Stomach (tissue), 9 donors: ENCODE measurements around the gene VPS51. TPM values are rescaled to one million over a fixed set of nuclear protein-coding genes. Genes with fewer than 3 reads are reported as not detected.

Experiments
- DNase-seq, 2 donors: peaks; one replicate each; pipeline versions ENCODE4 v3.0.0 to v3.0.0-alpha.2; 2013 to 2019
- H3K27ac ChIP-seq, 5 donors: fragments of 200-600 bp in 4 of 5; sonication (generic) in 4 of 5; one replicate each; pipeline ENCODE4 v1.5.1; 2013 to 2019; ENCODE audit warnings: mild to moderate bottlenecking in 1 of 5, moderate library complexity in 1 of 5
- H3K27me3 ChIP-seq, 3 donors: fragments of 200-600 bp; sonication (generic); one replicate each; pipeline ENCODE4 v1.5.1; 2017 to 2019; ENCODE audit warnings: mixed run types in 1 of 3
- H3K36me3 ChIP-seq, 4 donors: fragments of 200-600 bp; sonication (generic); 1 replicate in 3 of 4; 2 replicates in 1 of 4; pipeline ENCODE4 v1.5.1; 2016 to 2019
- H3K4me1 ChIP-seq, 4 donors: fragments of 200-600 bp; sonication (generic); one replicate each; pipeline ENCODE4 v1.5.1; 2016 to 2019
- H3K4me3 ChIP-seq, 4 donors: fragments of 200-600 bp; sonication (generic) in 3 of 4; one replicate each; pipeline ENCODE4 v1.5.1; 2016 to 2019; ENCODE audit warnings: mild to moderate bottlenecking in 1 of 4
- H3K9me3 ChIP-seq, 4 donors: fragments of 200-600 bp; sonication (generic); one replicate each; pipeline ENCODE4 v1.5.1; 2016 to 2019
- EP300 ChIP-seq: sonication (generic); formaldehyde crosslinking; IDR thresholded peaks from one replicate; pipeline ENCODE4 v1.6.1; 2017; ENCODE audit warnings: antibody characterized with exemption
- POLR2A ChIP-seq, 4 donors: fragments of 450-650 bp; IDR thresholded peaks; one replicate each; pipeline ENCODE4 v1.6.1; 2016; ENCODE audit warnings: antibody characterized with exemption in 4 of 4, control low read depth in 2 of 4, mild to moderate bottlenecking in 1 of 4, moderate library complexity in 1 of 4
- POLR2AphosphoS5 ChIP-seq, 3 donors: sonication (generic); formaldehyde crosslinking; IDR thresholded peaks; one replicate each; pipeline ENCODE4 v1.6.1; 2016; ENCODE audit warnings: antibody characterized with exemption in 3 of 3
- WGBS, 5 donors: extraction: QIAGEN DNeasy Blood & Tissue Kit in 3 of 5; methylation state at CpG; one replicate each; pipeline versions ENCODE4 v1.1.5 to v1.1.7; 2013 to 2018; 5-methylcytosine and 5-hydroxymethylcytosine counted together
- intact Hi-C: fragments of 100-400 bp; cut with DNase I; formaldehyde crosslinking; loops from one replicate; pipeline ENCODE4 v1.15.1; 2023; ENCODE audit warnings: low total_unique reads
- polyA plus RNA-seq, 3 donors: library from polyadenylated mRNA; stranded (reverse); fragments of 200-250 nt; gene quantifications; one replicate each; pipeline ENCODE4 v1.2.3, GENCODE V29; 2013
- total RNA-seq, 5 donors: library from RNA; depleted of rRNA; stranded (reverse); fragments of >200 nt; gene quantifications; one replicate each; pipeline versions ENCODE4 v1.1.0 to v1.2.3, GENCODE V29; 2014 to 2016
- TF ChIP-seq, protein P1 (sequence below), 7 experiments: fragments of 450-650 bp in 4 of 7; fragments of 200-600 bp in 3 of 7; sonication (generic) in 3 of 7; IDR thresholded peaks; one replicate each; pipeline ENCODE4 v1.5.1; 2016 to 2019; ENCODE audit warnings: antibody characterized with exemption in 7 of 7, control low read depth in 2 of 7, mild to moderate bottlenecking in 1 of 7
- donor health status: healthy with polysubstance abuse.
- donor health status: Bipolar disorder and iron deficiency.
- donor health status: healthy.

The VPS51 gene
- total and polyA plus RNA-seq, 8 donors: 124 to 2,272 (median 202) TPM

- TF ChIP-seq POLR2A (IDR thresholded peaks at IDR 0.05): no peak
- TF ChIP-seq EP300: no peak
- Histone ChIP-seq H3K36me3 (no peaks in the 10 kb centered on the region), H3K27me3 (peaks cover 0 to 15% (median 0%) of the 10 kb centered on the region in 3 donors), H3K4me1 (no peaks in the 10 kb centered on the region), H3K27ac (no peak overlapping the region), H3K9me3 (no peaks in the 10 kb centered on the region), H3K4me3 (no peak overlapping the region)
- intact Hi-C loops: no loop called here
- no peak for DNase-seq
- 60 to 76% (median 74%) methylated on average over 1 to 13 of the region's 13 CpGs for WGBS, 5 donors
Observed at GRCh38 chr11:65058012-65058411, 38.0 kb upstream of the VPS51 start.

DNA sequence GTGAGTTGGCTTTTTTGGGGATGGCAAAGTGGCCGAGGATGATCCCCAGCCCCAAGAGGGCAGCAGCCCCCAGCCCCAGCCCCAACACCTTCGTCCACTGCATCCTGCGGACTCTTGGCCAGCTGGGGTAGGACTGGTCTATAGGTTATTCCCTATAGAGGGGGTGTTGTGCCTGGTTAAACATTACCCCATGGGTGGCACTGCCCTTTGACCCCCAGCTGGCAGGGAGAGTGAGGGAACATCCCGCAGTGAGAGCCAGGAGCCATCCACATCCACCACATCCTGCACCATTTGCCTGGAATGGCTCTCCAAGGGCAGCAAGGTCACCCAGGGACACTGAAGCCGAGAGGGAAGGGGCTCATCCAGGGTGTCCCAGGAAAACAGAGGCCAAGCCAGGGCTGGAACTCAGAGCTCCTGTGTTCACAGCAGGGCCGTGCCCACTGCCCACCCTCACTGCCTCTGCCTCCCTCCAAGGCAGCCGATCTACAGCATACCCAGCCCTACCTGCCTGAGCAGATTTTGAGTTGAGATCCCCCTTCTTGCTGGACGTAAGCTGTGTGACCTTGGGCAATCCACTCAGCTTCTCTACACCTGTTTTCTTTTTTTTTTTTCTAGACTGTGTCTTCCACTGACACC is 37.5 kb upstream of the VPS51 start, which contains the start of gene NAALADL1:
Gene NAALADL1, minus strand, starts transcription at position 135 of the 636 bp plus-strand sequence. Its CDS starts 32 bp downstream, at position 103.
- Histone ChIP-seq H3K4me1 (no peaks in the 10 kb centered on the region), H3K4me3 (no peak within 1 kb of the TSS), H3K27ac (no peak within 1 kb of the TSS), H3K36me3 (no peaks in the 10 kb centered on the region), H3K27me3 (peaks cover 0 to 9% (median 0%) of the 10 kb centered on the region in 3 donors), H3K9me3 (no peaks in the 10 kb centered on the region)
- no peak for DNase-seq
- intact Hi-C loops: no loop called here
- WGBS, 5 donors: 74 to 83% (median 78%) methylated on average over 6 to 8 of the region's 8 CpGs
- TF ChIP-seq POLR2A (IDR thresholded peaks at IDR 0.05) (no peak), POLR2AphosphoS5 (IDR thresholded peaks at IDR 0.05) (no peak), EP300 (no peak)
- TF ChIP-seq, protein P1, sequence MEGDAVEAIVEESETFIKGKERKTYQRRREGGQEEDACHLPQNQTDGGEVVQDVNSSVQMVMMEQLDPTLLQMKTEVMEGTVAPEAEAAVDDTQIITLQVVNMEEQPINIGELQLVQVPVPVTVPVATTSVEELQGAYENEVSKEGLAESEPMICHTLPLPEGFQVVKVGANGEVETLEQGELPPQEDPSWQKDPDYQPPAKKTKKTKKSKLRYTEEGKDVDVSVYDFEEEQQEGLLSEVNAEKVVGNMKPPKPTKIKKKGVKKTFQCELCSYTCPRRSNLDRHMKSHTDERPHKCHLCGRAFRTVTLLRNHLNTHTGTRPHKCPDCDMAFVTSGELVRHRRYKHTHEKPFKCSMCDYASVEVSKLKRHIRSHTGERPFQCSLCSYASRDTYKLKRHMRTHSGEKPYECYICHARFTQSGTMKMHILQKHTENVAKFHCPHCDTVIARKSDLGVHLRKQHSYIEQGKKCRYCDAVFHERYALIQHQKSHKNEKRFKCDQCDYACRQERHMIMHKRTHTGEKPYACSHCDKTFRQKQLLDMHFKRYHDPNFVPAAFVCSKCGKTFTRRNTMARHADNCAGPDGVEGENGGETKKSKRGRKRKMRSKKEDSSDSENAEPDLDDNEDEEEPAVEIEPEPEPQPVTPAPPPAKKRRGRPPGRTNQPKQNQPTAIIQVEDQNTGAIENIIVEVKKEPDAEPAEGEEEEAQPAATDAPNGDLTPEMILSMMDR (IDR thresholded peaks at IDR 0.05): no peak

- H3K4me3 ChIP-seq: no peak overlapping the region
- H3K4me1 ChIP-seq: no peaks in the 10 kb centered on the region
- no peak overlapping the region for H3K27ac ChIP-seq
- TF ChIP-seq EP300: no peak
- TF ChIP-seq, protein P1 (IDR thresholded peaks at IDR 0.05): no peak
- no peak for TF ChIP-seq POLR2A (IDR thresholded peaks at IDR 0.05)
- no peak for TF ChIP-seq POLR2AphosphoS5 (IDR thresholded peaks at IDR 0.05)
- no peaks in the 10 kb centered on the region for H3K9me3 ChIP-seq
- WGBS, 5 donors: 56 to 70% (median 64%) methylated on average over 3 of the region's 3 CpGs
- DNase-seq: no peak
- H3K27me3 ChIP-seq: no peaks in the 10 kb centered on the region
- intact Hi-C loops: no loop called here
- H3K36me3 ChIP-seq: no peaks in the 10 kb centered on the region
Observed at GRCh38 chr11:65059523-65059922, 36.5 kb upstream of the VPS51 start.

DNA sequence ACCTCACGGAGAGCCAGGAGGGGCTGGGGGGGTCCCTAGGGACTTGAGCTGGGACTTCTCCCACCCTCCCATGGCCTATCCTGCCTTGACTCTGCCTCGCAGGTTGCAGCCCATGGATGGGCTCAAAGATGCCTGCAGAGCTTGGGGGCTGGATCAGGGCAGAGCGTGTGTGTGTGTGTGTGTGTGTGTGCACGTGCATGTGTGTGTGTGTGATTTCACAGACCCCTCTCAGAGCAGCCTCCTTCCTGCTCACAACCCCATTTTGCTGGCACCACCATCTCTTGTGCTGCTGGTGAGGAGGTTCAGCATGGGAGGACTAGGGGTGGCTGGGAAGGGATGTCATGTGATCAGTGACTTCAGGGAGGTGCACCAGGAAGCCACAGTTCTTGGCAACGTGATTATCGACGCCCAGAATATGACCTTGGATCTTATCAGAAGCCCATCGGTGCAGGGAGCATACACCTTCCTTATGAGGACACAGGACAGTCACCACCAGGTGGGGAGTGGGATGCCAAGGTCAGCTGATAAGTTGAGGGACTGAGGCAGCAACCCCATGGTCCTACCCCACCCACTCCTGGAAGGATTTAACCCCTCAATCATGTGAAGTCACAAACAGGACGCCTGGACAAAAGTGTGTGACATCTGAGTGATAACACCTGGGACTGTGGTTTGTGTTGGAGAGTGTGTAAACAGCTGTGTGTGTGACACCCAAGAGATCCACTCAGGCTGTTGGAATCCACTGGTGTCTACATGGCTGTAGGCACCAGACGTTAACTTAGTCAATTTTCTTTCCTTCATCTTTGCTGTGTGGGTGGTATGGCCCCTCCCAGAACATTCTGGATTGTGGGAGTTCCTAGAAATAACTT is 35.8 kb upstream of the VPS51 start:
- intact Hi-C loops: no loop called here
- Histone ChIP-seq H3K27me3 (no peaks in the 10 kb centered on the region), H3K4me1 (no peaks in the 10 kb centered on the region), H3K27ac (no peak overlapping the region), H3K36me3 (no peaks in the 10 kb centered on the region), H3K9me3 (no peaks in the 10 kb centered on the region), H3K4me3 (no peak overlapping the region)
- 41 to 50% (median 46%) methylated on average over 8 to 10 of the region's 10 CpGs for WGBS, 5 donors
- TF ChIP-seq EP300: no peak
- TF ChIP-seq POLR2A (IDR thresholded peaks at IDR 0.05): no peak
- TF ChIP-seq POLR2AphosphoS5 (IDR thresholded peaks at IDR 0.05): no peak
- TF ChIP-seq, protein P1 (IDR thresholded peaks at IDR 0.05): no peak
- DNase-seq: no peak
